Measurements from ENCODE around the gene AGAP1. TPM values are rescaled to one million over a fixed set of nuclear protein-coding genes. Genes with fewer than 3 reads are reported as not detected.
A peak's percentile ranks its signal among the peaks of the same experiment; 100 is the strongest.

AGAP1 gene
- total RNA-seq, 1 donor from 2014 or later: 21.1 TPM

GRCh38 chr2:235716875-235717496, 223.1 kb downstream of the AGAP1 start:
- Histone ChIP-seq H3K4me1 (no peaks in the 10 kb centered on the region), H3K27ac (no peak overlapping the region), H3K9me3 (no peaks in the 10 kb centered on the region), H3K36me3 (no peaks in the 10 kb centered on the region), H3K4me3 (no peak overlapping the region), H3K27me3 (no peaks in the 10 kb centered on the region)
- DNase-seq (ENCODE audit: extremely low spot score in 2 of 2): no peak
- intact Hi-C loops (cut with DNase I): no loop called here
- TF ChIP-seq CTCF (IDR thresholded peaks at IDR 0.05): no peak
- TF ChIP-seq POLR2AphosphoS5 (IDR thresholded peaks at IDR 0.05; ENCODE audit: insufficient read depth in 1 of 2, low read depth in 1 of 2): no peak
- no peak for TF ChIP-seq POLR2A (IDR thresholded peaks at IDR 0.05)

- H3K4me1 ChIP-seq: peaks cover 12% of the 10 kb centered on the region
- intact Hi-C loops (cut with DNase I): no loop called here
- TF ChIP-seq CTCF (IDR thresholded peaks at IDR 0.05): no peak
- TF ChIP-seq POLR2AphosphoS5 (IDR thresholded peaks at IDR 0.05; ENCODE audit: insufficient read depth in 1 of 2, low read depth in 1 of 2): no peak
- TF ChIP-seq POLR2A (IDR thresholded peaks at IDR 0.05): no peak
- DNase-seq (ENCODE audit: extremely low spot score in 2 of 2): no peak
- no peak overlapping the region for H3K27ac ChIP-seq
- no peaks in the 10 kb centered on the region for H3K36me3 ChIP-seq
- H3K27me3 ChIP-seq: no peaks in the 10 kb centered on the region
- H3K9me3 ChIP-seq: no peaks in the 10 kb centered on the region
- H3K4me3 ChIP-seq: no peak overlapping the region
Observed at GRCh38 chr2:235719146-235719942, 225.5 kb downstream of the AGAP1 start.

- no peak for DNase-seq (ENCODE audit: extremely low spot score in 2 of 2)
- intact Hi-C loops (cut with DNase I): no loop called here
Observed at GRCh38 chr2:235721625-235722024, 227.8 kb downstream of the AGAP1 start.

DNA sequence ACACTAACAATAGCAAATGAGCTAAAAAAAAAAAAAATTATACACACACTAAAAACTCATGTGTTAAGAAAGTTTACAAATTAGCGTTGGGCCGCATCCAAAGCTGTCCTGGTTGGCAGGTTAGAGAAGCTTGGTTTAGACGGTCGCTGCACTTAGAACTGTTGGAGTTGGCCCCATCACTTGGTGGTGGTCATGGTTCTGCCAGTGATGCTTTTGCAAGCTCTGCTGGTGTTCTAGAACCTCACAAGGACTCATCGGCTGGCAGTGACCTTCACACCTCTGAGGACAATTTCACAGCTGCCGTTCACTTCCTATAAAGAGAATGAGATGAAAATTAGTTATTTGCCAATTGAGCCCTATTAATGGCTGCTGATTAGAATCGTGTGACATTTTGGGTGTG, 229.0 kb downstream of the AGAP1 start:
- Histone ChIP-seq H3K4me1 (peaks cover 32% of the 10 kb centered on the region), H3K27me3 (no peaks in the 10 kb centered on the region), H3K27ac (no peak overlapping the region), H3K36me3 (no peaks in the 10 kb centered on the region), H3K9me3 (no peaks in the 10 kb centered on the region), H3K4me3 (no peak overlapping the region)
- intact Hi-C loops (cut with DNase I): no loop called here
- no peak for TF ChIP-seq POLR2A (IDR thresholded peaks at IDR 0.05)
- no peak for TF ChIP-seq POLR2AphosphoS5 (IDR thresholded peaks at IDR 0.05; ENCODE audit: insufficient read depth in 1 of 2, low read depth in 1 of 2)
- no peak for TF ChIP-seq CTCF (IDR thresholded peaks at IDR 0.05)
- no peak for DNase-seq (ENCODE audit: extremely low spot score in 2 of 2)

More at GRCh38 chr2:235721625-235722024, 227.8 kb downstream of the AGAP1 start:
- Histone ChIP-seq H3K9me3 (no peaks in the 10 kb centered on the region), H3K36me3 (no peaks in the 10 kb centered on the region), H3K4me3 (no peak overlapping the region), H3K27ac (no peak overlapping the region), H3K4me1 (peaks cover 32% of the 10 kb centered on the region), H3K27me3 (no peaks in the 10 kb centered on the region)
- no peak for TF ChIP-seq POLR2AphosphoS5 (IDR thresholded peaks at IDR 0.05; ENCODE audit: insufficient read depth in 1 of 2, low read depth in 1 of 2)
- no peak for TF ChIP-seq CTCF (IDR thresholded peaks at IDR 0.05)
- TF ChIP-seq POLR2A (IDR thresholded peaks at IDR 0.05): no peak

DNA sequence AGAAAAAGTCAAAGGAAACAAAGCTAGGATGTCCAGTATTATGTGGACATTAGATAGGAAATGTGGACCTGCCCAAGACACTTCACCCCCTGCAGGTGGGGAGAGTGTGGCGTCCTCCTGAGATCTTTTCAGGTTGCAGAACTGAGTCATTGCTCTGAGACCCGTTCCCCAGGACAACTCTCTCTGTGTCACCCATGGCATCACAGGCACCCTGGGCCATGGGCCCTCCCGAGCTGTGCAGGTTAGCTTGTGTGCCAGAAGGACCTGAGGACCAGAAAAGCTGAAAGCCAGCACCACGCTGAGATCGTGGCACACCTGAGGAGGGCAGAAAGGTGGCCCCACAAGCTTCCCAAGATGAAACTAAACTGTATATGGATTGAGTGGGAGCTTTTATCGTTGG, 229.5 kb downstream of the AGAP1 start:
- peak overlapping the region; percentile 82 for H3K27ac ChIP-seq

More for the DNA sequence above, 229.5 kb downstream of the AGAP1 start:
- DNase-seq (ENCODE audit: extremely low spot score in 2 of 2): no peak
- TF ChIP-seq POLR2A (IDR thresholded peaks at IDR 0.05): no peak
- no peak for TF ChIP-seq CTCF (IDR thresholded peaks at IDR 0.05)
- no peak for TF ChIP-seq POLR2AphosphoS5 (IDR thresholded peaks at IDR 0.05; ENCODE audit: insufficient read depth in 1 of 2, low read depth in 1 of 2)
- peaks cover 32% of the 10 kb centered on the region for H3K4me1 ChIP-seq
- H3K4me3 ChIP-seq: no peak overlapping the region
- H3K9me3 ChIP-seq: no peaks in the 10 kb centered on the region
- intact Hi-C loops (cut with DNase I): no loop called here
- no peaks in the 10 kb centered on the region for H3K36me3 ChIP-seq
- no peaks in the 10 kb centered on the region for H3K27me3 ChIP-seq

All from vagina (tissue), 2 donors.